ENCODE results near the gene DUSP1. TPM values are rescaled to one million over a fixed set of nuclear protein-coding genes. Genes with fewer than 3 reads are reported as not detected.

DUSP1 gene
- total RNA-seq, 1 experiment from 2014 or later, result 16.6 TPM

GRCh38 chr5:172760136-172760535, 10.9 kb downstream of the DUSP1 start:
- DNase-seq (ENCODE audit: low read depth, low spot score) (no peak), ATAC-seq (no peak)
- H3K4me3 ChIP-seq (replicated peaks in 1 of 2; ENCODE audit: low read depth in 1 of 2, low read length in 2 of 2), result no peak overlapping the region
- no peak overlapping the region for H2AFZ ChIP-seq (ENCODE audit: low read depth, low read length, poor library complexity, severe bottlenecking)
- H3K4me1 ChIP-seq (ENCODE audit: control insufficient read depth in 1 of 2, insufficient read depth in 2 of 2, low read length in 2 of 2), result peaks cover 3 to 14% of the 10 kb centered on the region in 2 experiments
- no peaks in the 10 kb centered on the region for H3K79me2 ChIP-seq (ENCODE audit: insufficient read depth, low read length)
- CTCF ChIA-PET, result no interaction called here
- RAD21 ChIA-PET (ENCODE audit: low non-redundant PET in 1 of 2, low total read pairs in 2 of 2, uncharacterized antibody in 2 of 2, unreplicated experiment in 2 of 2), result no interaction called here
- no peaks in the 10 kb centered on the region for H3K36me3 ChIP-seq (ENCODE audit: control insufficient read depth in 1 of 2, insufficient read depth in 2 of 2, low read length in 2 of 2)
- no peaks in the 10 kb centered on the region for H4K20me1 ChIP-seq (ENCODE audit: insufficient read depth)
- no TSS peak for BruUV-seq (replicated peaks)
- no peak overlapping the region for H3K9ac ChIP-seq (ENCODE audit: low read length)
- no peak for TF ChIP-seq CBX3 (IDR thresholded peaks at IDR 0.05; ENCODE audit: low read depth)
- no peak for TF ChIP-seq ATF3 (IDR thresholded peaks at IDR 0.05)
- TF ChIP-seq, protein P1, sequence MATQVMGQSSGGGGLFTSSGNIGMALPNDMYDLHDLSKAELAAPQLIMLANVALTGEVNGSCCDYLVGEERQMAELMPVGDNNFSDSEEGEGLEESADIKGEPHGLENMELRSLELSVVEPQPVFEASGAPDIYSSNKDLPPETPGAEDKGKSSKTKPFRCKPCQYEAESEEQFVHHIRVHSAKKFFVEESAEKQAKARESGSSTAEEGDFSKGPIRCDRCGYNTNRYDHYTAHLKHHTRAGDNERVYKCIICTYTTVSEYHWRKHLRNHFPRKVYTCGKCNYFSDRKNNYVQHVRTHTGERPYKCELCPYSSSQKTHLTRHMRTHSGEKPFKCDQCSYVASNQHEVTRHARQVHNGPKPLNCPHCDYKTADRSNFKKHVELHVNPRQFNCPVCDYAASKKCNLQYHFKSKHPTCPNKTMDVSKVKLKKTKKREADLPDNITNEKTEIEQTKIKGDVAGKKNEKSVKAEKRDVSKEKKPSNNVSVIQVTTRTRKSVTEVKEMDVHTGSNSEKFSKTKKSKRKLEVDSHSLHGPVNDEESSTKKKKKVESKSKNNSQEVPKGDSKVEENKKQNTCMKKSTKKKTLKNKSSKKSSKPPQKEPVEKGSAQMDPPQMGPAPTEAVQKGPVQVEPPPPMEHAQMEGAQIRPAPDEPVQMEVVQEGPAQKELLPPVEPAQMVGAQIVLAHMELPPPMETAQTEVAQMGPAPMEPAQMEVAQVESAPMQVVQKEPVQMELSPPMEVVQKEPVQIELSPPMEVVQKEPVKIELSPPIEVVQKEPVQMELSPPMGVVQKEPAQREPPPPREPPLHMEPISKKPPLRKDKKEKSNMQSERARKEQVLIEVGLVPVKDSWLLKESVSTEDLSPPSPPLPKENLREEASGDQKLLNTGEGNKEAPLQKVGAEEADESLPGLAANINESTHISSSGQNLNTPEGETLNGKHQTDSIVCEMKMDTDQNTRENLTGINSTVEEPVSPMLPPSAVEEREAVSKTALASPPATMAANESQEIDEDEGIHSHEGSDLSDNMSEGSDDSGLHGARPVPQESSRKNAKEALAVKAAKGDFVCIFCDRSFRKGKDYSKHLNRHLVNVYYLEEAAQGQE (IDR thresholded peaks at IDR 0.05; ENCODE audit: low read depth), result no peak
- no peak for TF ChIP-seq RAD21 (IDR thresholded peaks at IDR 0.05; ENCODE audit: low read depth)
- TF ChIP-seq EZH2 (IDR thresholded peaks at IDR 0.05), result no peak
- TF ChIP-seq ELF1 (IDR thresholded peaks at IDR 0.05; ENCODE audit: borderline replicate concordance, low read depth), result no peak
- no peak for TF ChIP-seq JUND (IDR thresholded peaks at IDR 0.05)
- no peak for TF ChIP-seq ZNF274 (IDR thresholded peaks at IDR 0.05; ENCODE audit: low read depth, low read length)
- TF ChIP-seq SP1 (IDR thresholded peaks at IDR 0.05; ENCODE audit: low read depth), result no peak
- no peak for TF ChIP-seq ZBTB33 (IDR thresholded peaks at IDR 0.05; ENCODE audit: extremely low read depth, insufficient replicate concordance, low read length)
- TF ChIP-seq EZH2phosphoT487 (IDR thresholded peaks at IDR 0.05; ENCODE audit: borderline replicate concordance), result no peak
- TF ChIP-seq SRF (IDR thresholded peaks at IDR 0.05; ENCODE audit: low read depth), result no peak
- no peak for TF ChIP-seq MAX (IDR thresholded peaks at IDR 0.05)
- TF ChIP-seq TCF7L2 (IDR thresholded peaks at IDR 0.05; ENCODE audit: borderline replicate concordance, extremely low read depth, insufficient read depth, insufficient read length), result no peak
- no peak for TF ChIP-seq SIN3A (IDR thresholded peaks at IDR 0.05; ENCODE audit: low read depth)
- no peak for TF ChIP-seq ZFX (IDR thresholded peaks at IDR 0.05)
- TF ChIP-seq CEBPB (IDR thresholded peaks at IDR 0.05; ENCODE audit: low read depth), result no peak
- TF ChIP-seq FOSL1 (IDR thresholded peaks at IDR 0.05; ENCODE audit: low read depth), result no peak
- TF ChIP-seq POLR2A (IDR thresholded peaks at IDR 0.05; ENCODE audit: borderline replicate concordance, extremely low read depth, insufficient read depth, insufficient read length), result no peak
- no peaks in the 10 kb centered on the region for H3K27me3 ChIP-seq (ENCODE audit: insufficient read depth, low read length)
- no peaks in the 10 kb centered on the region for H3K9me2 ChIP-seq (ENCODE audit: insufficient read depth)
- POLR2A ChIA-PET, result interaction anchor here (4.2 kb wide), 1 partner anchor 11 kb away, joined by 19 read pairs; the partner anchor contains the start of gene DUSP1
- intact Hi-C loops (cut with micrococcal nuclease), result no loop called here
- H3K27ac ChIP-seq (ENCODE audit: low read depth, low read length), result no peak overlapping the region
- 0 out of 4 replicates have a peak, but pooled peaks cover 0 to 4% of the 10 kb centered on the region in 2 experiments for H3K9me3 ChIP-seq (ENCODE audit: control insufficient read depth in 1 of 2, insufficient read depth in 1 of 2, low read depth in 1 of 2, low read length in 2 of 2)
- no peak overlapping the region for H3K4me2 ChIP-seq (ENCODE audit: low read length)

All from HCT116 (cell line).